HL-60 (cell line): Measurements from ENCODE around the gene LENEP.

Experiments used
- DNase-seq, 2 experiments: peaks; one replicate each; pipeline ENCODE4 v3.0.0-alpha.2; 2010 to 2020; ENCODE audit warnings: low read depth in 1 of 2, low spot score in 1 of 2
- H3K27ac ChIP-seq: fragments of 250-450 bp; sonication (Bioruptor Pico); replicated peaks from 2 replicates; pipeline ENCODE4 v1.5.1; 2020; ENCODE audit warnings: mild to moderate bottlenecking, moderate library complexity
- H3K27me3 ChIP-seq: fragments of 250-450 bp; sonication (Bioruptor Pico); 2 replicates; pipeline ENCODE4 v1.5.1; 2021; ENCODE audit warnings: mild to moderate bottlenecking, moderate library complexity; ENCODE audit not compliant: insufficient read depth, poor library complexity, severe bottlenecking
- H3K4me3 ChIP-seq: replicated peaks from 2 replicates; pipeline ENCODE4 v1.5.1; 2011; ENCODE audit warnings: mild to moderate bottlenecking, control low read depth, low read length; ENCODE audit not compliant: insufficient read depth
- GABPA ChIP-seq: IDR thresholded peaks from 2 replicates; pipeline ENCODE4 v1.6.1; 2012; ENCODE audit warnings: low read depth
- POLR2AphosphoS5 ChIP-seq: IDR thresholded peaks from 2 replicates; pipeline ENCODE4 v1.6.1; 2012; ENCODE audit warnings: low read depth
- SPI1 ChIP-seq: IDR thresholded peaks from 2 replicates; pipeline ENCODE4 v1.6.1; 2012; ENCODE audit warnings: low read depth, mild to moderate bottlenecking, borderline replicate concordance
- TF ChIP-seq, protein P1 (sequence below): IDR thresholded peaks from 2 replicates; pipeline ENCODE4 v1.6.1; 2012; ENCODE audit warnings: low read depth; ENCODE audit not compliant: insufficient replicate concordance
- TF ChIP-seq, protein P2 (sequence below): IDR thresholded peaks from one replicate; pipeline ENCODE4 v1.5.1; 2011; ENCODE audit warnings: low read length, control low read depth, inconsistent platforms; ENCODE audit not compliant: insufficient read depth

LENEP gene

DNA sequence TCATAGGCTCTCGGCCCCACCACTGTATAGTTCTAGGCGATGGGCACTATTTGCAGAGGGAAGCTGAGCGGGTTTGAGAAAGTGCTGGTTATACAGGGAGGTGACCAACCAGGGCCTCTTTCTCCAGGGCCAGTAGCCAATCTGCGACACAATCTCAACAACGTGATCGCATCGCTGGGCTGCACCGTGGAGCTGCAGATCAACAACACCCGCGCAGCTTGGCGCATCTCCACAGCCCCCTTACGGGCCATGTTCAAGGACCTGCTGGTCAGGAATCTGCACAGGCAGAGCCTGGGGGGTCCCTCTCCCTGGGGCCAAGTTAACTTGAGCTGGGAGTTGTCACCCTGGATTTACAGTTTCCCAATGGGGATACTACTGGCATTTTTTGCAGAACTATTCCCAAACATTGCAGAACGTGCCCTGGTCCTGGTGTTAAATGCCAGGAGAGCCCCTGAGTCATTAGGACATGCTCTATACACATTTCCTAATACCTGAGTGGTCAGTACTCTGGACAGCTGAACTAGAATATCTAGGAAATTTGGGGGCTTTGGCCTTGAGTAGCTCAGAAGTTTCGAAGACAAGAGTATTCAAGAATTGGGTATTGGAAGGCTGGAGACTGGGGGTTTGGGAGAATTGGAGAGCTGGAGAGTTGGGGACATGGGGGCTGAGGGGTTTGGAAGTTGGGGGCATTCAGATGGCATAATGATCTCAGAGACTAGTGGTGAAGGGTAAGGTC, 47.1 kb downstream of the LENEP start:
- no peak for DNase-seq
- no peaks in the 10 kb centered on the region for H3K27me3 ChIP-seq
- no peak overlapping the region for H3K27ac ChIP-seq
- TF ChIP-seq, protein P1, sequence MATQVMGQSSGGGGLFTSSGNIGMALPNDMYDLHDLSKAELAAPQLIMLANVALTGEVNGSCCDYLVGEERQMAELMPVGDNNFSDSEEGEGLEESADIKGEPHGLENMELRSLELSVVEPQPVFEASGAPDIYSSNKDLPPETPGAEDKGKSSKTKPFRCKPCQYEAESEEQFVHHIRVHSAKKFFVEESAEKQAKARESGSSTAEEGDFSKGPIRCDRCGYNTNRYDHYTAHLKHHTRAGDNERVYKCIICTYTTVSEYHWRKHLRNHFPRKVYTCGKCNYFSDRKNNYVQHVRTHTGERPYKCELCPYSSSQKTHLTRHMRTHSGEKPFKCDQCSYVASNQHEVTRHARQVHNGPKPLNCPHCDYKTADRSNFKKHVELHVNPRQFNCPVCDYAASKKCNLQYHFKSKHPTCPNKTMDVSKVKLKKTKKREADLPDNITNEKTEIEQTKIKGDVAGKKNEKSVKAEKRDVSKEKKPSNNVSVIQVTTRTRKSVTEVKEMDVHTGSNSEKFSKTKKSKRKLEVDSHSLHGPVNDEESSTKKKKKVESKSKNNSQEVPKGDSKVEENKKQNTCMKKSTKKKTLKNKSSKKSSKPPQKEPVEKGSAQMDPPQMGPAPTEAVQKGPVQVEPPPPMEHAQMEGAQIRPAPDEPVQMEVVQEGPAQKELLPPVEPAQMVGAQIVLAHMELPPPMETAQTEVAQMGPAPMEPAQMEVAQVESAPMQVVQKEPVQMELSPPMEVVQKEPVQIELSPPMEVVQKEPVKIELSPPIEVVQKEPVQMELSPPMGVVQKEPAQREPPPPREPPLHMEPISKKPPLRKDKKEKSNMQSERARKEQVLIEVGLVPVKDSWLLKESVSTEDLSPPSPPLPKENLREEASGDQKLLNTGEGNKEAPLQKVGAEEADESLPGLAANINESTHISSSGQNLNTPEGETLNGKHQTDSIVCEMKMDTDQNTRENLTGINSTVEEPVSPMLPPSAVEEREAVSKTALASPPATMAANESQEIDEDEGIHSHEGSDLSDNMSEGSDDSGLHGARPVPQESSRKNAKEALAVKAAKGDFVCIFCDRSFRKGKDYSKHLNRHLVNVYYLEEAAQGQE, result no peak
- TF ChIP-seq SPI1, result no peak
- TF ChIP-seq GABPA, result no peak
- TF ChIP-seq POLR2AphosphoS5, result no peak
- TF ChIP-seq, protein P2, sequence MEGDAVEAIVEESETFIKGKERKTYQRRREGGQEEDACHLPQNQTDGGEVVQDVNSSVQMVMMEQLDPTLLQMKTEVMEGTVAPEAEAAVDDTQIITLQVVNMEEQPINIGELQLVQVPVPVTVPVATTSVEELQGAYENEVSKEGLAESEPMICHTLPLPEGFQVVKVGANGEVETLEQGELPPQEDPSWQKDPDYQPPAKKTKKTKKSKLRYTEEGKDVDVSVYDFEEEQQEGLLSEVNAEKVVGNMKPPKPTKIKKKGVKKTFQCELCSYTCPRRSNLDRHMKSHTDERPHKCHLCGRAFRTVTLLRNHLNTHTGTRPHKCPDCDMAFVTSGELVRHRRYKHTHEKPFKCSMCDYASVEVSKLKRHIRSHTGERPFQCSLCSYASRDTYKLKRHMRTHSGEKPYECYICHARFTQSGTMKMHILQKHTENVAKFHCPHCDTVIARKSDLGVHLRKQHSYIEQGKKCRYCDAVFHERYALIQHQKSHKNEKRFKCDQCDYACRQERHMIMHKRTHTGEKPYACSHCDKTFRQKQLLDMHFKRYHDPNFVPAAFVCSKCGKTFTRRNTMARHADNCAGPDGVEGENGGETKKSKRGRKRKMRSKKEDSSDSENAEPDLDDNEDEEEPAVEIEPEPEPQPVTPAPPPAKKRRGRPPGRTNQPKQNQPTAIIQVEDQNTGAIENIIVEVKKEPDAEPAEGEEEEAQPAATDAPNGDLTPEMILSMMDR, result no peak
- no peak overlapping the region for H3K4me3 ChIP-seq

DNA sequence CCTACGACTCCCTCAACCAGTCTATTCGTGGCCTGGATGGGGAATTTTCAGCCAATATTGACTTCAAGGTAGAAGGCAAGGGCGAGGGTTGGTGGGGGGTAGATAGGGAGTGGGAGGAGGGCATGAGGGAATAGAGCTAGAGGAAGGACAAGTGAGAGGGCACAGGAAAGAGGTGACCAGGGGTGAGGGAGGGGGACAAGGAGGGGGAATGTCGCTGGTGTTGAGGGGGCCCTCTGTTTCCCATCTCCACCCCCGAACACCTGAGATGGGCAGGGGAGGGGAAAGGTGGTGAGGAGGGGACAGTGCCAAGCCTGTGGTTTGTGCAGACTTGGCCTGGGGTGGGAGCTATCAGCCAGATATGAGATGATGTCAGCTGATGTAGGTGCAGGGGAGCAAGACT, 49.4 kb downstream of the LENEP start:
- TF ChIP-seq, protein P1, result no peak
- no peak for TF ChIP-seq POLR2AphosphoS5
- TF ChIP-seq SPI1, result no peak
- TF ChIP-seq, protein P2, result no peak
- no peak for TF ChIP-seq GABPA
- no peaks in the 10 kb centered on the region for H3K27me3 ChIP-seq
- no peak overlapping the region for H3K4me3 ChIP-seq
- no peak for DNase-seq
- H3K27ac ChIP-seq, result no peak overlapping the region

DNA sequence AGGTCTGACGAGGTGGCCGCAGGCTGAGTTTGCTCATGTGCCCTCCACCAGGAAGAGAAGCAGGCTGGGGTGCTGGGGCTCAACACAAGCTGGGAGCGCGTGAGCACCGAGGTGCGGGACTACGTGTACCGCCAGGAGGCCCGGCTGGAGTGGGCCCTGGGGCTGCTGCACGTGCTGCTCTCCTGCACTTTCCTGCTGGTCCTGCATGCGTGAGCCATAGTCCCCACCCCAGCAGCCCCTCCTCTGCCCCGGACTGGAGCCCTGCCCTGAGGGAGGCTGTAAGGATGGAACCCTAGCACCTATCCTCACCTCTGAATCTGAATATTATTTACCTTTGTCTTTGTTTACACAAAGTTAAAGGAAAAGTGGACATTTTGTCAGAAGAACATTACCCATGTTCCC, 49.9 kb downstream of the LENEP start:
- DNase-seq, result no peak
- no peaks in the 10 kb centered on the region for H3K27me3 ChIP-seq
- TF ChIP-seq, protein P2, result no peak
- no peak for TF ChIP-seq GABPA
- TF ChIP-seq, protein P1, result no peak
- TF ChIP-seq POLR2AphosphoS5, result no peak
- no peak for TF ChIP-seq SPI1

More for the DNA sequence above, 49.9 kb downstream of the LENEP start:
- Histone ChIP-seq H3K27ac (no peak overlapping the region), H3K4me3 (no peak overlapping the region)
